Measurements from ENCODE around the gene RNF44. TPM values are rescaled to one million over a fixed set of nuclear protein-coding genes. Genes with fewer than 3 reads are reported as not detected.
"Not testable (repeated sequence)": the region's sequence is repeated elsewhere in the genome, so short reads cannot be mapped to it uniquely, and the experiment has no call there.

The RNF44 gene
- total RNA-seq, 1 experiment from 2014 or later: 55.0 TPM

DNA sequence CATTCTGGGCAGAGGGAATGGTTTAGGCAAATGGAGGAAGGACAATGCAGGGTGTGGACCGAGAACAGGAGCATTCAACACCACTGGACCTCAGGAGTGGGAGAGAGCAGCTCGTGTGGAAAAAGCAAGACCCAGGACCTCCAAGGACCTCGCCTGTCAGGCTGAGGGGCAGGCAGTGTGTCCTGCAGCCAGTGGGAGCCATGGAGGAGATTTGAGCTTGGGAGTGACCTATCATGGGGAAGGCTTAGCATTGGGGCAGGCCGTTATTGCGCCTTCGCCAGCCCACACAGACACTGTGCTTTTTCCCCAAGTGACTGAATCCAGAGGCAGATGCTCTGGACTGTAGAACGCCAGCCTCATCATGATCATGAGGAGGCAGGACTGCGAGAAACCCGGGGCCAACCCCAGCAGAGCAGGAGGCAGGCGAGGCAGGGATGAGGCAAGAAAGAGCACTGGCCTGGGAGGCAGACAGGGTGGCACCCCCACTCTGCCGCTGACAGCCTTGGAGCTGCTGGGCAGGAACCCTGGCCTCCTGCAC, 15.2 kb upstream of the RNF44 start:
- no peak for DNase-seq (ENCODE audit: low spot score)

DNA sequence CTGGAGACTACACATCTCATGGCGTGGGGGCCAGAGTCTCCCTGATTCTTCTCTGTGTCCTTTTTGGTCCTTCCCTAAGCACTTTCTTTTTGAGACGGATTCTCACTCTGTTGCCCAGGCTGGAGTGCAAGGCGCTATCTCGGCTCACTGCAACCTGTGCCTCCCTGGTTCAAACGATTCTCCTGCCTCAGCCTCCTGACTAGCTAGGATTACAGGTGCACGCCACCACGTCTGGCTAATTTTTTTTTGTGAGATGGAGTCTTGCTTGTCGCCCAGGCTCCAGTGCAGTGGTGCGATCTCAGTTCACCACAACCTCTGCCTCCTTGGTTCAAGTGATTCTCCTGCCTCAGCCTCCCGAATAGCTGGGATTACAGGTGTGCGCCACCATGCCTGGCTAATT, 13.7 kb upstream of the RNF44 start:
- DNase-seq (ENCODE audit: low spot score): not testable (repeated sequence)

DNA sequence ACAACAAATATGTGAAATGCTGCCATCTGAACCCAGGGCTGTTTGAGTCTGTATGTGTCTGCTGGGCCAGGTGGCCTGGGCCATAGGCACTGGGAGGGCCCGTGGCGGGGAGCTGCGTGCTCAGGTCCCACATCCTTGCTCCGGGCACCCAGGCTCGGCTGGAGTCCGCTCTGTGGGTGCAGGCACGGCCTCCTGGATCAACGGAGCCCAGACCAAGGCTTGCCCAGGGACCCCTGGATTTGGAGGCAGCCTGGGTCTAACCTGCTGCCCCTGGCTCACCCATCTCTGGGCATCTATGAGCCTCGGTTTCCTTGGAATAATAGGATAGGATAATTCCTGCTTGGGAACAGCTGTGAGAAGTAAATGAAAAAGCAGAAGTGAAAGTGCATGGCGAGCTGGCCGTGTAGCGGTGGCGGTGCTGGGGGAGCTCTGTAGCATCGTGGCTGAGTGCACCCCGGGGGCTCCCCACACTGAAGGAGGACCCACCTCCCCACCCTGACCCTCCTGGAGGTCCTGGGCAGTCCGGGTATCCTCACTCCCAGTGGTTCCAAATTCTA, 13.2 kb upstream of the RNF44 start:
- no peak for DNase-seq (ENCODE audit: low spot score)

DNA sequence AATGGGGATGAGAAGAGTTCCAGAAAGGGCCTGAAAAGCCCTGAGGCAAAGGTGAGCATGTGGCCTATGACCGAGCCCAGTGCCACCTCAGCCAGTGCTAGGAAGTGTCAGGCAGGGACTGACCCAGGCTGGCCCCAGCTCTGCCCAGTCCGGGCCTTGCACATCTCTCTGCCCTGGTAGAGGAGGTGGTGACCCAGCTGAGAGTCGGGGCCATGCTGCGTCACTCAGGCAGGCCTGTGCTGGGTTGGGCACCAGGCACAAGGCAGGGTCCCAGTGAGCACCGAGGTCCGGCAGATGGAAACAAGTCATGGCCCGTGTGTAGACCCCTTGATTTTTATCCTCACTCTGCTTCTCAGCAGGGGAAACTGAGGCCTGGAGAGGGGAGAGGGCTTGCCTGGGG, 12.7 kb upstream of the RNF44 start:
- no peak for DNase-seq (ENCODE audit: low spot score)

DNA sequence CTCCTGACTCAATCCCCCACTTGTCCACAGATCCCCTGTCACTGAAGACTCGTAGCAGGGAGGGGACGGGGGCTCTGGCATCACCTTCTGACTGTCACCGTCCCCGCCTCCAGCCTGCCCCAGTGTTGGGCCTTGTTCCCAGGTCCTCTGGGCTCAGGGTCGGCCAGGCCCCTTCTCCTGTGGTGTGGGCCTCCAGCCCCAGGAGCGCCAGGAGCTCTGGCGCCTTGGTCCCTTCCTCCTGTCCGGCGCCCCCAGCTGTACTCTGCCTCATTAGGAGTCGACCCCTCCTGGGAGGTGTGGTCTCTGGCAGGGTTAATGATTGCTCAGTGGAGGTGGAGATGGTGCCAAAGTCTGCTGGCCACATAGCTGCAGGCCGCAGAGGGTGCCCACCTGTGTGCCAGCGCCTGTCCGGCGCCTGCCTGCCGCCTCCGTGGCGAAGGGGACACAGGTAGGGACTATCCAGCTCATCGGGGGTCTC, 11.8 kb upstream of the RNF44 start, which contains the start of gene CDHR2:
TSS of gene CDHR2 (plus strand) at position 376 of the 478 bp plus-strand sequence. CDS start 16,011 bp downstream, outside the sequence.
- DNase-seq (ENCODE audit: low spot score): no peak

DNA sequence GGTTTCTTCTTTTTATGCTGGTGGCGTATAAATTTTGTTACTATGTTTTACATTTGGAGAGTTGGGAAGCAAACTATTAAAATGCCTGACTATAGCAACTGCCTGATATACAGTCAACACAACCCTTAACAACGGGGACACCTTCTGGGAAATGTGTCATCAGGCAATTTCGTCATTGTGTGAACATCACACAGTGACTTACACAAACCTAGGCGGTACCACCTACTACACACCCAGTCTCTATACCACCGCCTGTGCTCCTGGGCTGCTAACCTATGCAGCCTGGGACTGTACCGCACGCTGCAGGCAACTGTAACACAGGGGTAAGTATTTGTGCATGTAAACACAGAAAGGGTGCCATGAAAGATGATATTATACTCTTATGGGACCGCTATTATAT, 10.6 kb upstream of the RNF44 start:
- DNase-seq (ENCODE audit: low spot score): peak; percentile 60

DNA sequence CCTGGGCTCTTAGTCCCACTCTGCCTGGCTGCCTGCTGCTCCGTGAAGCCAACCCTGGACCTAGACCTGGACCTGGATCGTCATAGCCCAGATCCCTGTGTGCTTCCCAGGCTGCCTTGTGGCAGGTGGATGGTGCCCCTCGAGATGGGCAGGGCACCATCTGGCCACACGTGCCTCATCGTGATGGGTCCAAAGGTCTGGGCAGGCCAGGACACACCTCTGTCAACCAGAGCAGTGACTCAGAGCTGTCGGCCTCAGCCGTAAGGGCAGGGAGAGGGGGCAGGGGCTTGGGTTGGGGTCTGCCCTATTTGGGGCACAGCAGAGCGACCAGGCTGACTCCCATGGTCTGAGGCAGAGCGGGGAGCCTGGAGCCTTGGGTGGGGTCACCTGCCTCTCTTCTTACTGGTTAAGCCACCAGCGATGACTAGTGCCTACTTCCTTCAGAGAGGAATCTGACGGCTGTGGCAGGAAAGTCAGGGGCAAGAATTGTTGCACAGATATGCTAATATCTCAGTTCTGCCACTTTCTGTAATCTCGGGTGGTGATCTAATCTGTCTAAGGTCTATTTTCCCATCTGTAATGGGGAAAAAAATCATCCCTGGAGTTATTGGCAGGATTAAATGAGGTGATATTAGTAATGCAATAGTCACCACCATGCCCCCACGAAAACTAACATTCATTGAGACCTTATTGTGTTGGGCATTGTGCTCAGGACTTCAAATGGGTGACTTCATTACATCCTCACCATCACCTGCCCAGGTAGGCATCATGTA, 8.7 kb upstream of the RNF44 start:
- DNase-seq (ENCODE audit: low spot score): peak; percentile 58

DNA sequence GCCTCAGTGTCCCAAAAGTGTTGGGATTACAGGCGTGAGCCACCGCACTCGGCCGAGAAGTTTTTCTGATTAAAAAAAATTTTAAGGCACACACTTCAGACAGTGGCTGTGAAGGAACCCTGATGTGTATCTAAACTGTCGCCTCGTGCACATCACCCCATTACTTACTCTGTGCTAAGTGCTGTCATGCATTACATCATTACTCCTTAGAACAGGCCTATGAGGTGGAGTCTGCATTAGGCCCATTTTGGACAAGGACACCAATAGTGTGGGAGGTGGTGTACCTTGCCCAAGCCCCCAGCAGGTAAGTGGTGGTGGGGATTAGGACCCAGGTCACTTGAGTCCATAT, 8.2 kb upstream of the RNF44 start:
- DNase-seq (ENCODE audit: low spot score): no peak

DNA sequence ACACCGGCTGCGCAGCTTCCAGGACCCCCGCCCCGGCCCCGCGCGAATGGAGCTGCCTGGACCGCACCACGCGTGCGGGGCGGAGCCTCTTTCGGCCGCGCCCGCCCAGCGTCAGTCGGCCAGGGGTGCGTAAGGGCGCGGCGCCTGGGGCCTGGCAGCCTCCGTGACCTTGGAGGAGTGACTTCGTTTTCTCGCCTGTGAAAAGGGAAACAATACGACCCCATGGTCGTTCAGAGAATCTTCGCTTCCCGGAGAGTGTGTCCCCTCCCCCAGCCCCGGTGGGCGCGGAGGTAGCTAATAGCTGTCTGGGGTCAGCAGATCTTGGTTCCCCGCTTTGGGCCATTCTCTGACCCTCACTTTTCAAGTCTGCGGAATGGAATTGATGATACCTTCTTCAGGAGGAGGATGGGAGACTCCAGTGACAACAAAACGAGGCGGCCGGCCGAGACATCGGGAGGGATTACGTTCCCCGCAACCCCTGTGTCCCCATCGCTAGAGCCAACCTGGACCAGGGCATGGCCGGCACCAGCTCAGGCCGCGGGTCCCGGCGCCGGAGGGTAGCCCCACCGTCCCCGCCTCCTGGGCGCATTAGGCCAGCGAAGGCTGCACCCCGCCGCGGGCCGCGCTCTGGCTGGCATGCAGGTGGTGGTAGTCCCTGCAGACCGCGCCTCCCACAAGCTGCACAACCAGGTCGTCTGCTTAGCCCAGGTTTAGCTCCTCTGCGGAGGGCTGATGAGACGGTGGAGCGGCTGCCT, 6.4 kb upstream of the RNF44 start:
- peak; percentile 73 for DNase-seq (ENCODE audit: low spot score)

DNA sequence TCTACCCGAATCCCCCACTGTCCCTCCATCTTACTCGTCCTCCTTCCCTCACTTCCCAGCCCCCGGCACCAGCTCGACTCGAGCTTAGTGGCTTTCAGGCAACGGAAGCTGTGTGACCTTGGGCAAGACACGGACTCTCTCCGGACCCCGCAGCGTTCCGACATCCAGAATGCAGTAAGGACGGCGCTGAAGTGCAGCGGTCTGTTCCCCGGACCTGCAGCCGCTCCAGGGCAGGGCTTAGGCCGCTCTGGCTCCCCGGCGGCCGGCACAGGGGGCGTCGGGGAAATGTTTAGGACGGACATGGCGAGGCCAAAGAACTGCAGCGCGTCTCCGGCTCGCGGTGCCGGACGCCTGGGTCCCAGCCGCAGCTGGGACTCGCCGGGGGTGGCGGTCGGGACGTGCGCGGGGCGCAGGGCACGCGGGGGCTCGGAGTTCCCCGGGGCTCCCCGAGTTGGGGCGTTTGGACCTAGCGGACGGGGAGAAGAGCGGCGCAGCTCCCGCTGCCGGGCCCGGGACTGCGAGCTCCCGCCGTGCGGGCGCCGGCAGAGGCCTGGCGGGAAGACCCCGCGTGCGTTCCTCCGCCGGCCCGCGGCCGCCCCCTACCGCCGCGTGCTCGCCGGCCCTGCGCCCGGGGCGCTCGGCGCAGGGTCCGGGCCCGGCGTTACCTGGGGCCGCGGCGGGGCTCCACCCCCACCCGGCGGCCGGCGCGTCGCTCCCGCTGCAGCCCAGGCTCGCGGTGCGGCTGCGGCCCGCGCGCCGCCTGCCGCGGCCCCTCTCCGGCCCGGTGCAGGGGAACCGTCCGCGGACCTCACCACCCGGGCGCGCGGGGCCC, 5.6 kb upstream of the RNF44 start:
- DNase-seq (ENCODE audit: low spot score): no peak

DNA sequence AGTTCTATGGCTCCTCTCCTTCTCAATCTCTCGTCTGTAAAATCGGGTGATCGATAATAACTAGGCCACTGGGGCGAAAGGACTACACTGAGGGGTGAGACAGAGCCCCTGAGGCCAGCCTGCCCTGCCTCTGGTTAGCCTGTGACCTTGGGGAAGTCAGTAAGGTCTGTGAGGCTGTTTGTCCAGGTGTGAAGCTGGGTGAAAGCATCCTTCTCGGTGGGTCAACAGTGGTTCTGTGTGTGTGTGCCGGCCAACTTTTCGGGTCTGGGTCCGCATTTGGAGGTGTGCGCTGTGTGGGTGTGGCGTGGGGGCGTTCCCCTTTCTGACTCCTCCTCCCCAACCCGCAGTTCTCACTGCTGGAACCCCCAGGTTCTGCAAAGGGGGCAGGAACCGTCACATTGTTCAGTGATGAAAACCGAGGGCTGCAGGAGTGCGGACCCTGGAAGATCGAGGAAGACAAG, 5.0 kb upstream of the RNF44 start:
- no peak for DNase-seq (ENCODE audit: low spot score)

DNA sequence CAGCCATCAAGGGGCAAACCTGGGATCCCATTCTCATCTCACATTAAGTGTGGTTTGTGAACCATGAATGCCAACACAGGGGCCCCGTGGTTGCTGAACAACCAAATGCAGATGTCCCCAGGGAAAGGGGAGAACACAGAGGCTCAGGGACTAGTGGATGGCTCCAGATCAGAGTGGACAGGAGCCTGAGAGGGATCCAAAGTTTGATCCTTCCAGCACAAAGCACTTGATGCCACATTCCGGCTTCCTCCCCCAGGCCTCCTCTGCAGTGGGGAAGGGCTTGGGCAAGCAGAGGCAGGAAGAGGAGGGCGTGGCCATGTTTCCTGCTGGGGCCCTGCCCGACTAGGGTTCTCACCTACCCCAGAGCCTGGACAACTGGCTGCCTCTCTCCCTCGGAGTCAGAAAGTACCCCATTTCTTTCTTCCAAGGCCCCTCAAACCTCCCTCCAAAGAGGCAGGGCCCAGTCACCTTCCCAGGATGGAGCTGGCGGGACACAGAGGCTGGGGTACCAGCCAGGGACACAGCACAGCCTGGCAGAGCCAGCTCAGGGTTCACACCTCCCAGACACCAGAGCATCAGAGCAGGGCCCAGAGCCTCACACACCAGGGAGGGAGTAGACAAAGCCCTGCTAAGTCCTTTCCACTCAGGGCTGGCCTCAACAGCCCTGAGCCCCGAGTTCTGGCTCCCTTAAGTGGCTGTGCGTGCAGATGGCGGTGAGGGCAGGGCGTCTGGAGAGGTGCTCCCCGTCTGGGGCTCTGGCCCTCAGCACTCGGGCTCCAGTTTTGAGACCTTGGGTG, 4.3 kb upstream of the RNF44 start:
- peak; percentile 28 for DNase-seq (ENCODE audit: low spot score)

DNA sequence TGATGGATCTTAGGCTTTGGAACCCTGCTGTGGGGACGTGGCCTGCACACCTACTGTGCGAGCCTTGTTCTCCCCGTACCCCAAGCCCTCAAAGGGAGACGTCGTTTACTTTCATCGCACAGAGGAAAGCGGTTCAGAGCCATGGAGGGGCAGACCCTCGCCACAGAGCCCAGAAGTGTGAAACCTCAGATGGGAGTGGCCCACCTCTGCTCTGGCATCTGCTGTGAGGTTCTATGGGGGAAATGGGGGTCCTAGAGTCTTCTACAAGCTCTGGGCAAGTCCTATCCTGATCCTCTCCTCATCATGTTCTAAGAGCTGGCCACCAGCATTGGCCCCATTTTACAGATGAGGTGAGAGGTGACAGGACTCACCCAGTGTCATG, 3.7 kb upstream of the RNF44 start:
- no peak for DNase-seq (ENCODE audit: low spot score)

DNA sequence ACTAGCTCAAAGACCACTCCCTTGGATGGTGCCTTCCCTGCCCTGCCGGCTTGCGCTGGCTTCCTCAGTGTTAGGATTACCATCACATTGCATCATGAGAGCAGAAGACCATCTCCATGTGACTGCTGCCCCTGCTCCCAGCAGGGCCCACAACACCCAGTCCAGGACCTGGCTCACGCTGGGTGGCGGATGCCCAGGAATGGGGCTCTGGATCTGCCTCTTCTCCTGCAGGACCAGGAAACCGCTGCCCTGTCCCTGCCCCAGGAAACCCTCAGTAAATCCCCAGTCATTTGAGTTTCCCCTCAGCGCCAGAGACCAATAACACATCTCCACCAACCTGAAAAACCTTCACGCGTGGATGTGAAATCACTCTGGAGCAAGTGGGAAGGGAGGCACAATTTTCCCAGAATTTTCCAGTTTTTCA, 3.3 kb upstream of the RNF44 start:
- no peak for DNase-seq (ENCODE audit: low spot score)

DNA sequence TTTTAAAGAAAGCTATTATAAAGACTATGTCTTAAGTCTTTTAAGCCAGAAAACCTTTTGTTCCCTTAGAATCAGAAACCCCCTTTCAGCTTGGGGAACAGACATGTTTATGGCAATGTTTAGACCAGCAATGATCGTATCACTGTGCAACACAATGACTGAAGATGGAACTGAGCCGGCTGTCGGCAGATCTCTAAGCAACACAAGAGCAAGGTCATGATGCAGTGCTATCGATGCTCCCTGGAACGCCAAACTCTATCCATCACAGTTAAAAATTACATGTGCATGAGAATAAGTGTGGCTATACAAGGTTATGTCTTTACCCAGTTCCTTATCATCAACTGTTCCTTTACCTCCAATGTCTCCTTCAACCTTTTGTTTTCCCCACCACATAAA, 1.8 kb upstream of the RNF44 start:
- no peak for DNase-seq (ENCODE audit: low spot score)

DNA sequence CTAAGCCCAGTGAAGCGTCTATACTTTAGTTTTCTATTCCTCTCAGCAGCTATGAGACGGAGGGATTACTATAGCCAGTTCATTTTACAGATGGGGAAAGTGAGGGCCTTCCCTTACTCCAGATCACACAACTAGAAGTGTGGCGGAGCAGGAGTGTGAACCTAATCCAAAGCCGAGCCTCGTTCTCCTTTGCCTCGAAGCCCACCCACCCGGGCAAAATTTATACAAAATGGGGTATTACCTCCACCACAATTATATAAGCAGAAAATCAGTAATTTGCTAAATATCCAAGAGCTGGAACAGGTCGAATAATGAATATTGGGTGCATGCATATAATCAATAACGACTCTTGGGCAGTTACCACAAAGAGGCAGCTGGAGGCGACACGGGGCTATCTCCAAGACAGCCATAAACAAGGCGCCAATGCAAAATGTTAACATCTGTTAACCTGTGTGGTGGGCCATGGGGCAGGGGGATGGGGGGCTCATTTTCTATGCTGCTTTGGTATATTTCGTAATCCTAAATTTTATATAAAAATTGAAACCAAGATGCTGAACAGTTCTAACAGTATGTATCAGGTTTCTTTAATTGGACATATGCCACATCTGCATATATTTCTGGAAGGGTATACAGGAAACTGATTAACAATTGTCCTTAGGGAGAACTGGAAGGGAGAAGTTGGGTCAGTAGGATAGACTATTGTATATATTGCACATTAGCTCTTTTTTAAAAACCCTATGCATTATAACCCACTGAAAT, 1.2 kb upstream of the RNF44 start:
- no peak for DNase-seq (ENCODE audit: low spot score)

DNA sequence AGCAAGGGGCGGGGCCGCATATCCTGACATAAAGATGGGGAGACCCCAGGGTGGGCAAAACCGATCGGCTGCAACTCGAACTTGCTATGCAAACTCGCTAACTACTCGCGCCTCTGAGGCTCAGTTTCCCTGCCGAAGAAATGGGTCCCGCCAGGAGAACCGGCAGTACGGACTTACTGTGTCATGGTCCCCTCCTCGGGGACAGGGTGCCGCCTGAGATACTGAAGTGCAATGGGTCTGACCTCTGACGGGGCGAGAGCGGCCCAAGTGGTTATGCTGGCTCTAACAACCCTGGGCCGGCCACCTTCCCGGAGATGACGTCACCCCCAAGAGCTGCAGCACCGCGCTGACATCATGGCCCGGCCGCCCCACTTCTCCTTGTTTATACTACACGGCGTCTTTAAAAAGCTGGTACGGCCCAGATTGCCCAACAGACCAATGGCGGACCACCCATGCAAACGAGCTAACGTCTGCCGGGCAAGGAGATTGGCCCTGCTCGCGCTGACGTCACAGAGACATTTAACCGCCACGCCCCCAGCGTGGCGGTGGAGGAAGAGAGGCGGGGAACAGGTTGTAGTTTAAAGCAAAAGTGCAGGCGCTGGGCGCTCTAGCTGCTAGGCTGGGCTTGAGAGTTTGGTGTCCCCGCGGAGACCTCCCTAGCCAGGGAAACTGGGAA, 490 bp upstream of the RNF44 start:
- DNase-seq (ENCODE audit: low spot score): peak; percentile 98

DNA sequence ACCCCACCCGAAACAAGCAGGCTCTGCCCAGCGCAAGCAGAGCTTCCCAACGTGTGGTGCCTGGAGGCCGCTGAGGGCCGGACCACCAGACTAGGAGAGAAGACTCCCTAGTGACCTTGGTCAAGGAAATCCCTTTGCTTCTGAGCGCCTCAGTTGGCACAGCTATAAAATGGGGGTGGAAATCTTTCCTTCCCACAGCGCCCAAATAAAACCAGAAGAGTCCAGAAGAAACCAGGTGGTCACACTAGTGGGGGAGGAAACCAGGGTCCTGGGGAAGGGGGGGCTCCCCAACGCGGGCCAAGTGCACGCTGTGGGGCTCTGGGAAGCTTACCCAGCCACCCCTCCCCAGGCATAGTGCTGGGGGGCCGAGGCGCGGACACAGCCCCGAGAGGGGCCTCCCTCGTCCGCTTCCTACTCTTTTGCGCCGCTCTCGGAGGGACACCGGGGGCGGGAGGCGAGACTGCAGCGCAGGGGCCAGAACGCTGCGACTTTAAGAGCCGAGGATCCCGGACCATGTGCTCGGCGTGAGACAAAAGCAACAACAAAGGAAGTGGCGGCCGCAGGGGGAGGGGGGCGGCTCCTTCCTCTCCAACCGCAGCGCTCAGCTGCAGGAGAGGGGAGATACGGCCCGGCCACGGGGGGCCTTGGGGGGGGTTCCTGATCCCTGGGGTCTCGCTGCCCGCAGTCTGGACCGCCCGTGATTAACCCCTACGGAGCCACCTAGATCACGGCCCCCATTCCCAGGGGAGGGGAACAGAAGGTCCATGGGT, 885 bp downstream of the RNF44 start:
- DNase-seq (ENCODE audit: low spot score): peak; percentile 69

All from HT-29 (cell line).